HG02885 (cell line): ENCODE data around the gene SH3GL2.
A peak's percentile ranks its signal among the peaks of the same experiment; 100 is the strongest.

Source experiments
- ATAC-seq: cut with Tn5 transposase; IDR thresholded peaks from one replicate; pipeline ENCODE4 v1.9.1; 2021; ENCODE audit warnings: mild to moderate bottlenecking; ENCODE audit not compliant: unreplicated experiment, poor library complexity

Gene SH3GL2

DNA sequence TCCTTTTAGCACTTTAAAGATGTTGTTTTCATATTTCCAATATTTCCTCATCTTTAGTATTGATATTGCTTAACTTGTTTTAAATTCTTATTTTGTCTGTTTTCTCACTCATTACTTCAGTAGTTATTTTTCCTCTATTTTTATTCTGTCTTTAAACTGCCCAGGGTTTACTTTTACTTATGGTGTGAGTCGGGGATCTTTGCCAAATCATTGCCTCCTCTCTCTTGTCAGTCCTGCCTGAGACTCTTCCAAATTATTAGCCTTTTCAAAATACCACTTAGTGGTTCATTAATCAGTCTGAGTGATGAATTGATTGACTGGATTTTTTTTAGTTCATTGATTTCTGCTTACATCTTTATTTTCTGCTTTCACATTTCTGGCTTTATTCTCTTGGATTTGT is 72.9 kb downstream of the SH3GL2 start:
- no peak for ATAC-seq

DNA sequence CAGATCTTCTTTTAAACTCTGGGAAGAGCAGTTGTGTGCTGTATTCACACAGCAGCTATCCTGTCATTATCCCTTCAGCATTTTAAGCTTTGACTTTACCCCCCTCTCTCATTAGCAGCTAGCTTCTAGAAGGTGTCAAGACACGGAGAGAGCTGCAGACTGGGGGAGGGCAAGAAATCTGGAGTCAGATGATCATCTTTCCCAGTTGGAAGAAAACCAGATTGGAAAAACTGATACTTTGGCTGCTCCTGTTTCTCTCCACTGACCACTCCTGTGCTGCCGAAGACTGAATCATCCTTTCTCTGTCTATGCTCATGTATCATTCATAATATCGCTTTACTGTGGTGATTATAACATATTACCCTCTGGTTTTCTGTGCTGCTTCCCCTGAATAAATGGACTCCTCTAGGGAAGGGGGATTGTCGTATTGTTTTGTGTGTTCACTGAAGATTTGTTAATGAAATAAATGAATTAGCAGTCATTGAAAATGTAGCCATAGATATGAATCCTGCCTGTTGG is 75.1 kb downstream of the SH3GL2 start:
- no peak for ATAC-seq

DNA sequence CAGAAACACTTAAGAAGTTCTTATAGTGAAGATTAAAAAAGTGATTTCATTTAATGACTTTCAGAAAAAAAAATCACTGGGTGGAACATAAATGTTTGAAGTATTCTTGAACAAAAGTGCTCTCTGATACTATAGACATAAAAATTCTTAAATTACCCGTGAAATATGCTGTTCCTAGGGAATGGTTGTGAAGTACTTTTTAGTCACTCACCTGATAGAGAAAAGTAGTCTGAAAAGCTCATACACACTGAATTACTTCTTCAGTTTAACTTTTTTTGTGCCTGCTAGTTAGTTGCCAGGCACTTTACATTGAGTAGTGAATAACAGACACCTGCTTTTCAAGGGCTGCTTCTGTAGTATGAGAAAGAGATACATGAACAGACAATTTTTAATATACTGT is 78.0 kb downstream of the SH3GL2 start:
- no peak for ATAC-seq

DNA sequence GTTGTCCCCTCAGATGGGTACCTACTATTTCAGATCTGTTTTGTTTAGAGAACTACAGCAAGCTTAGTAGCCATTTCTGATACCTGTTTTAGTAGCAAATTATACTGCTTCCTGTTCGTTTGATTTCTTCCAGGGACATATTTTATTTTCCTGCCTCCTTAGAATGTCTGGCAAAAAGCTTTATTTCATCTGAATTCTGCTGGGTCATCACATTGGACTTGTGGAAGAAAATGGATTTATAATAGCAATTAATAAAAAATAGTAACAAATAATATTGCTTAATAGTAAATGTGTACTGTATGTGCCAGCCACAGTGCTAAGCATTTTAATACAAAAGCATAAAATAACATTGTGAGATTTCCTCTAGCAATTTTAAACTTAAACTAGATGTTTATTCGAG is 79.4 kb downstream of the SH3GL2 start:
- ATAC-seq: no peak

DNA sequence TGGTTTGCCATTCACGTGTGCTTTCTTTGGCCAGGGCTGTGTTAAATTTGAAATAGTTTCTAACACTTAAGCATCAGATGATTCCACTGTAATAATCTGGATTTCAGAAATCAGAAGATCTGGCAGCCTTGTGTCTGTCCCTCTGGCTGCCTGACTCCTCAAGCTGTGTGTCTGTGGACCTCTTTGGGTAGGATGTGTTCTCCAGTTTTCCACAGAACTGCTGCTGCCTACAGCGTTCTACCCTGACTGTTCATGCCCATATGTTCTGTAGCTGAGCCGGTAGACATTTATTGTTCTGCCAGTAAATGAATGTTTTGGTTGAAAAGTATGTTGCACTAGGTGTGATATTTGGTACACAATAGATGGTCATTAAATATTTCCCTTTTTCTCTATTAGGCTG is 81.3 kb downstream of the SH3GL2 start:
- ATAC-seq: no peak

DNA sequence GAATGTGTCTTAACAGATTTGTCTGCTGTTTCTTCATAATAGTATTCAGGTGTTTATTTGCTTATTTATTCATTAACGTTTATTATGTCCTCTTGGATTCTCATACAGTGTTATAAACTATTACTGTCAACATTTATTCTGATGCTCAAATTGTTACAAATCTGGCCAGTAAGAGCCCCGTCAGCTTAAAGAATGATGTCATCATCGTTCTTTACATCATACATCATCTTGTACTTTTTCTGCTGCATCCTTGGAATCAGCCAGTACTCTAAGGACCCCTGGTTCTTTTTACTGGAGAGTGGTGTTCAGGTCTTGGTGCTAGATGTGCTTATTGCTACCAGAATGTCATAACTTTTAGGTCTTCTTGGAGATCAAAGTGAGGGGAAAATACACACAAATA is 86.6 kb downstream of the SH3GL2 start:
- ATAC-seq: no peak

DNA sequence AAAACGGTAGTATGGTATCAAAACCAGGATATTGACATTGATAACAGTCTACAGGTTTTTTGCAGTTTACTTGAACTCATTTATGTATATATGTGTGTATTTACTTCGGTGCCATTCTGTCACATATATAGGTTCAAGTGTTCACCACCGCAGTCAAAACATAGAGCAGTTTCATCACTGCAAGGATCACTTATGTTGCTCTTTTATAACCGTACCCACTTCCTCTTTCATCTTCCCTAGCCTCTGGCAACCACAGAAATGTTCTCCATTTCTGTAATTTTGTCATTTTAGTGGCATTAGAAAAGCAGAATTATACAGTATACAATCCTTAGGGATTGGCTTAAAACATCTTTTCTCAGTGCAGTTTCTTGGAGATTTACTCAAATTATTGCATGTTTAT is 90.3 kb downstream of the SH3GL2 start:
- ATAC-seq: peak; percentile 48

DNA sequence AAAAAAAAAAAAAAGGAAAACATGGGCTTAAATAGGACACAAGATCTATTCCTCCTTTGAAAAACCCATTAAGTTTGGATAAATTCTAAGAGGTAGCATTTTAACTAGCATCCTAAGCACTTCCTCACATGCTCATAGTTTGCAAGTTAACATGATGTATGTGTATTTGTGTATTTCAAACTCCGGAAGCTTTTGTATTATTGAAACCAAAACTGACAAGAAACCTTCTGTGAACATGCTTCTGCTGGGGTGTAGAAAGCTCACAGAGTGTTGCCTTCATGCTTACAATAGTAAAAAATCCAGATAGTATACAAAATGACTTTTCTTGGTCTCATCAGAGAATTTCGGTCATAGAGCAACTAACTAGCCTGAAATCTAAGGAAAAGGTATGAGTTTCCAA is 103.8 kb downstream of the SH3GL2 start:
- ATAC-seq: no peak

DNA sequence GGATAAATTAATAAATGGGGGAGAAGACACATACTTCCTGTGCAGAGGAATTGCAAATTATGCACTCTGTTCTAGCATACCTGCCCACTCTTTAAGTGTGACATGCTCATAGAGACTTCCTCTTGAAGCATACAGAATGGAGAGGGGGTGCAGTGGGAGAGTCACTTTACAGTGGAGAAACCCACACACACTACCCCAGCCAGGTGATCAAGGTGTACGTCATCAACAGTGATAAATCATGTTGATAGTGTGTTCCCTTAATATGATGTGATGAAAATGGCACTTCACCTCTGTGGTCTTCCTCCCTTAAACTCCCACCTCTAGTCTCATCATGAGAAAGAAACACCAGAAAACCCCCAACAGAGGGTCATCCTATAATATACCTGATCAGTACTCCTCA is 110.0 kb downstream of the SH3GL2 start:
- no peak for ATAC-seq

DNA sequence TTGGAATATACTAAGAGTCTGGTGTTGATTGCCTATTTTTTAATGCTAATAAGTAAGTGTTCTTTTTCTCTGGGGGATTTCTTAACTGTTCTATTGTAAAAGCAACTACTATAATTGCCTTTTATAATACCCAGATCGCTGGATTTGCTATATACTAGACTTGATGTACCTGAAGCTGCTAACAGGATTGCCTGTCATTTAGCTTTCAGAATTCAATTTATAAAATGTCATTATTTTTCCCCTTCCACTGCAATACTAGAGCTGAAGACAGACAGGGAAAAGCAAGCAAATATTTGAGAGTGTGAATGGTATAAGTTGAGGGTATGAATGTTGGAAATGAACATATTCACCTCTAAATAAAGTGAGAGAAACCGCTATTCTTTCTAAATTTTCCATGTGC is 115.5 kb downstream of the SH3GL2 start:
- ATAC-seq: no peak

DNA sequence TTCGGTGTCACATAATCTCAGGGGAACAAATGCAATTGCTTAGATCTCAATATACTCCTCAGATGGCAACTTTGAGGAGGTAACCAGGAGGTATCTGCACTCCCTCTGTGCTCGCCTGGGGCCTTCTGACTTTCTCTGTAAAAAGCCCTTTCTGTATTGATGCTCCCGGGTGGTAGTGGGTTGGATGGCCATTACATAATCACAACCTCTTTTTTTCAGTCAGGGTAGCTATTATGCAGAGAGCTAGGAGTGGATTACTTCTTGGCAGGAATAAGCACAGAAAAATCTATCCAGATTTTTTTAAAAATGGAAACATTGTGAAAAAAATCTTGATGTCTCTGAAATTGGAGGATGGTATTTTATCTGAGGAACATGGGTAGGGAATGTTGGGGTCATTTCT is 116.6 kb downstream of the SH3GL2 start:
- ATAC-seq: no peak

DNA sequence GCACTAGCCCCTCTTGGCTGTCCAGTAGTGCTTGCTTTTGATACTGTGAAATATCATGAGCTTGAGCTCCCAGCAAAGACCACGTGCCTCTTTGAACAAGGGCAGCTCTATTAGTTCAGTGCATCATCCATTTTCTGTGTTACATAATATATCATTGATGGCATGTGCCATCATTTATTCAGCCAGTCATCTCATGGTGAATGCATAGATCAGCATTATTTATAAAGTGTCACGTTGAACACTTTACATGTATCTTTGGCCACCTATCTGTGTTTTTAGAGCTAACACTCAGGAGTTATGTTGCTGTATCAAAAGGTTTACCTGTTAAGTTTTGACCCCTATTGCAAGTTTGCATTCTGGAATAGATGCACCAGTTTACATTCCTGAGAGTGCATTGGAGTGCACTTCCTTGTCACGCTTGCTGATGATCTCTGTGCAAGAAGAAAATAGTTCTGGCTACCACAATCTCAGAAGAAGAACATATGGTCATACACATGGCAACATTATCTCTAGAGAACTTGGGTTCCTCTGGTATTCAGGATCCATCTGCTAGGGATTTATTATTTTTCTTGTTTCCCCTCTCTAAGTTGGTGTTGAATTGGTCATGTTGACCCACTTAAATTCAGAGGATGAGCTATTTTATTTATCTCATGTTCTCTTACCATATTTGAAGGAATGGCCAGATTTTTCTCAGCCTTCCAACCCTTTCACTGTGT is 120.9 kb downstream of the SH3GL2 start:
- ATAC-seq: no peak

DNA sequence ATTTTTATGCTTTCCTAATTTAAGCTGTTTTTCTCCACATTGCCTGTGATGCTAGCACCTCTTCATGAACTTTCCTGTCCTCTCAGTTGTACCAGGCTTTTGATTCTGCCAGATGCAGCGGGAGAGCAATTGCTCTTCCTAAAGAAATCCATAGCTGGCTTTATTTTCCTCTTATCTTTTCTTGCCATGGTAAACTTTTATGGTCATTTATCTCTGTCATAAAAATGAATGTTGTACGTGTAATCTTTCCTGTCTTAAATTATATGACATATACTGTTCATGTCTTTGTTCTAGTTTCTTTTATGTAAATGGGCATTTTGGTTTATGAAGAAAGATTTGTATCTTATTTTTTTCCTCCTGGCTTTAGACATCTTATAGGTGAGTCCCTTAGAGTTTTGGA is 127.5 kb downstream of the SH3GL2 start:
- no peak for ATAC-seq

DNA sequence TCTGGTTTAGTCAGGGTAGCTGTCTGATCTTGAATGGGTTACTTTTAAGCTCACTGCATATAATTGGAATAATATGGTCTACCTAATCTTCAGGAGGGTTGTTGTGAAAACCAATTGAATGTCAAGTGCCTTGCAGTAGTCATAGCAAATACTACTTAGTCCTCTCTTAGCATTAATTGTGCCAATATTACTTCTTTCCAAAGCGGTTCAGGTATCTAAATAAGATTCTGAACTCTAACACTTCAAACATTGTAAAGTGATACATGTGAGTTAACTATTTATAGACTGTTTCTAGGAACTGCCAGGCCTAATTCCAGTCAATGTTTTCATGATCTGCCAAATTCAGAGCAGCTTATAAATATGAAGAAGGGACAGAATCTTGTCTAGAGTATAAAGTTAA is 140.2 kb downstream of the SH3GL2 start:
- ATAC-seq: no peak

DNA sequence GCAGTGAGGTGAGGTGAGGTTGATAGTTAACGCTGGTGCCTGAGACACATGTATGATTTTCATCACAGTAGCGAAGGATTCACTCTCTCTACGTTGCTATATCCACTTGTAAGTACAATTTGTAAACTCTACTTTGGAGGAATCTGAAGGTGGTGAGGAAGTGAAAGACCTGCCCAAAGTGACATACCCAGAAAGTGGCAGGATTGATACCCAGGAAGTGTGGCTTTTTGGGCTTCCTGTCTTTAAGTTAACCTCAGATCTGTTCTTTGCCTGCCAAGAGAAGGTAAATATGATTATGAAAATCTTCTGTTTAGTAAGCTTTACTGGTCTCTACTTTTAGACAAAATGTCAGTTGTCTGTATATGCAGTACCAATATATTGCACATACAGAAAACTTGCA is 143.1 kb downstream of the SH3GL2 start:
- ATAC-seq: no peak

DNA sequence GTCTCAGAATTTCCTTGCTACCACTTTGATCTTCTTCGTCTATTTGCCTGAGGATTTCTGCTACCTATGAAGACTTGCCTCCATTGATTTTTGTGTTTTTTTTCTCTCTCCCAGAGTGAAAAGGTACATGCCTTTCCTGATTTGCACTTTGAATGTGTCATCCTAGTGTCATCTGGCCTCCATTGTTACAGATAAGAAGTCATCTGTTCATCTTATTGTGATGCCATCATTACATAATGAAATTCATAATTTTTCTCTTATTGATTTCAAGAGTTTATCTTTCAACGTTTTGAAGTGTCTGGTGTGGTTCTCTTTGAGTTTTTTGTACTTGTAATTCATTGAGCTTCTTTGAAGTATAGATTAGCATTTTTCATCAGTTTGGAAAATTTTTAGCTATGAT is 144.8 kb downstream of the SH3GL2 start:
- no peak for ATAC-seq

DNA sequence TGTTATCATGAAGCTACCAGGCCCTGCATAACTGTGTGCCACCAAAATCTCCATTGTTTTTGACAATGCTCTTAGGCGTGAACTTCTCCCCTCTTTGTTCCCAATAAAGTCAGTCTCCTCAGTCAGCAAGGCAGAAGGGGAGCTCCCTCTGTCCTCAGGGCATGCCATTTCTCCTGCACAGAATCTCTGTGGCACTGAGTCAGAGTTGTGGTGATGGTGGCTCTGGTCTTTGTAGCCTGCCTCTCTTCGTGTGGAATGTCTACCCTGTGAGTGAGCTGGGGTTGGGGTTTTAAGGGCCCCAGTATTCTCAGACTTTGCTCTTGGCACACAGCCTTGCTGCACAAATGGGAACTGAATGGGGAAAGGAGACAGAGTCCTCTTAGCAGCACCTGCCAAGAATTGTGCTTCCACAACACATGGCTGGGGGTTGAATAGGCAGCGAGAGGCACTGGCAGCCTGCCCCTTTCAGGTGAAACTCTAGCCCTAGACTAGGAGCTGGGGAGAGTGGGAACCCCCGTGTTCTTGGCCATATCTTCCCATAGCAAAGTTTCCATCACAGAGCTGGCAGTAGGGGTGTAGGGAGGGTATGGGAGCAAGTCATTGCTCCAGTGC is 146.6 kb downstream of the SH3GL2 start:
- ATAC-seq: no peak

DNA sequence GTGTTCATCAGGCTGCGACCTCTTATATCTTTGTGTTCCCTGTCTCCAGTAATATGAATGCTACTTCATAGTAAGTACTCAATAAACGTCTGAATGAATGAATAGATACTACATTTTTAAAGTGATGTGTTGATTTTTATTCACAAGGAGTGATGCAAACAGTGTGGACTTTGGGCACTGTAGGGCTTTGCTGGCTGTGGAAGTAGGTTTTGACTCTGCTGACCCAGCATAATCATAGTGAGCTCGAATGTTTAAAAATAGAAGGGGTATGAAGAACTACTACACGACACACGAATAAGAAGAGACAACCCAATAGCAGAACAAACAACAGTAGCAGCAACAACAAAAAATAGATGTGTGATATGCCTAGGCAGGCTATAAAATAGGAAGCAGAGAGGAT is 147.4 kb downstream of the SH3GL2 start:
- ATAC-seq: no peak

DNA sequence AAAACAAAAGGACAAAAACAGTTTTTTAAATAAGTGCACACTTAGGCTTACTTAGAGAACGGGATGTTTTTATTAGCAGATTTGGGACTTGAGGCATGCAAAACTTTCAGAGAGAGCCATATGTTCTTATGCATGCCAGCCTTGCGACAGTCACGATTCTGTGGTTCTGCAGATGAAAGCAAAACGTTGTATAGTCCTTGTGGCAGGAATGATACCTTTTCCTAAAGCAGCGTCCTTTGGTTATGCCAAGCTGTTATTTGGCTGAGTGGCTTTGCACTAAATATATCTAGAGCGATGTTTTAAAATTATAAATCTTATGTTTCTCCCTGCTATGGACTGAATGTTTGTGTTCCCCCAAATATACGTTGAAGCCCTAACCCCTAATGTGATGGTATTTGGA is 152.0 kb downstream of the SH3GL2 start:
- ATAC-seq: no peak

DNA sequence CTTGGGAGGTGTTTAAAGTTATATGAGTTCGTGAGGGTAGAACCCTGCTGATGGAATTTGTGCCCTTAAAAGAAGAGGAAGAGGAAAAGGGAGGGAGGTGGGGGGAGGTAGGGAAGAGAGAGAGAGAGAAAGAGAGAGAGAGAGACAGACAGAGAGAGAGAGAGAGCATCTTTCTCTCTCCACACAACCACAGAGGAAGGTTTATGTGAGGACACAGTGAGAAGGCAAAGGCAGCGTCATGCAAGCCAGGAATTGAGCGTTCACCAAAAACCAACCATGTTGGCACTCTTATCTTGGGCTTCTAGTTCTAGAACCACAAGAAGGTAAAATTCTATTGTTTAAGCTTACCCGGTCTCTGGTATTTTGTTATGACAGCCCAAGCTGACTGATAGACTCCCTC is 152.4 kb downstream of the SH3GL2 start:
- ATAC-seq: no peak

DNA sequence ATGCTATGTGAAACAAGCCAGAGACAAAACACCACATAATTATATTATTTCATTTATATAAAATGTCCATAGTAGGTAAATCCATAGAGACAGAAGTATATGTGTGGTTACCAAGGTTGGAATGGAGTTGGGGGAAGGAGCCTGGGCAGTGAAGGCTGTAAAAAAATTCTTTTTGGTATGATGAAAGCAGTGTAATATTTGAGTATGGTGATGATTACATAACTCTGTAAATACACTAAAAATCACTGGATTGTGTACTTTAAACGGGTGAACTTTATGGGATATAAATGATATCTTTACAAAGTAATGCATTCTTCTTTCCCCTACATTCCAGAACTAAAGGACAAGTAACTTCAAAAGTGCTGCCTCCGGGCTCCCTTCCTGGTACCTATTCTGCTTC is 155.8 kb downstream of the SH3GL2 start:
- ATAC-seq: no peak

DNA sequence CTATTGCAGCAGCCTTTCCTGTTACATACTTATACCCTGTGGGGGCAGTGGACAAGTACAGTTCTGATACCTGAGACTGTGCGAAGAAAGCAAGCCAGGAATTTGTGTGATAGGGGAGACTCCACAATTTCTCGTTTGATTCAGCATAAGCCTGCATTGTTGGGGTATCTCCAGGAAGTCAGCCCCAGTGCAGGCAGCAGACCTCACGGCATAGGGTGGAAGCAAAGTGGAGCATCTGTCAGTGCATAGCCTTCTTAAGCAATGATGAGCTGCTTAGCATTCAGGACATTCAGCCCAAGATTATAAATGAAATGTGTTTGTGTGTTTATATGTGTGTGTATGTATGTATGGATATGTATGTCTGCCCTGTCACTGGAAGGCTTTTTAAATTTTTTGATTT is 157.0 kb downstream of the SH3GL2 start:
- no peak for ATAC-seq
